Measurements from ENCODE around the gene SPEF2.
"Not testable (repeated sequence)": the region's sequence is repeated elsewhere in the genome, so short reads cannot be mapped to it uniquely, and the experiment has no call there.

SPEF2 gene

GRCh38 chr5:35854248-35854647 lies 236.6 kb downstream of the SPEF2 start:
- no peaks in the 10 kb centered on the region for H3K36me3 ChIP-seq
- no peak for TF ChIP-seq CTCF (IDR thresholded peaks at IDR 0.05)
- H3K27me3 ChIP-seq = no peaks in the 10 kb centered on the region
- no peak overlapping the region for H3K27ac ChIP-seq
- H3K4me1 ChIP-seq (ENCODE audit: control insufficient read depth in 1 of 2, insufficient read depth in 1 of 2, low read depth in 1 of 2, low read length in 1 of 2) = no peaks in the 10 kb centered on the region
- H3K4me3 ChIP-seq (ENCODE audit: low read depth in 1 of 2, low read length in 1 of 2) = no peak overlapping the region
- no peaks in the 10 kb centered on the region for H3K9me3 ChIP-seq

GRCh38 chr5:35855187-35855586 lies 237.5 kb downstream of the SPEF2 start:
- no peak overlapping the region for H3K4me3 ChIP-seq (ENCODE audit: low read depth in 1 of 2, low read length in 1 of 2)
- no peaks in the 10 kb centered on the region for H3K9me3 ChIP-seq
- no peak for TF ChIP-seq CTCF (IDR thresholded peaks at IDR 0.05)
- no peaks in the 10 kb centered on the region for H3K27me3 ChIP-seq
- H3K36me3 ChIP-seq = no peaks in the 10 kb centered on the region
- no peaks in the 10 kb centered on the region for H3K4me1 ChIP-seq (ENCODE audit: control insufficient read depth in 1 of 2, insufficient read depth in 1 of 2, low read depth in 1 of 2, low read length in 1 of 2)
- no peak overlapping the region for H3K27ac ChIP-seq

GRCh38 chr5:35856186-35856764 lies 238.6 kb downstream of the SPEF2 start:
- not testable (repeated sequence) for H3K27me3 ChIP-seq; H3K4me1 ChIP-seq (ENCODE audit: control insufficient read depth in 1 of 2, insufficient read depth in 1 of 2, low read depth in 1 of 2, low read length in 1 of 2); H3K36me3 ChIP-seq; H3K4me3 ChIP-seq (ENCODE audit: low read depth in 1 of 2, low read length in 1 of 2); H3K27ac ChIP-seq; H3K9me3 ChIP-seq

- Histone ChIP-seq H3K27me3 (no peaks in the 10 kb centered on the region), H3K4me3 (ENCODE audit: low read depth in 1 of 2, low read length in 1 of 2) (no peak within 1 kb of the TSS), H3K36me3 (no peaks in the 10 kb centered on the region), H3K4me1 (ENCODE audit: control insufficient read depth in 1 of 2, insufficient read depth in 1 of 2, low read depth in 1 of 2, low read length in 1 of 2) (no peaks in the 10 kb centered on the region), H3K9me3 (no peaks in the 10 kb centered on the region), H3K27ac (no peak within 1 kb of the TSS)
- TF ChIP-seq CTCF (IDR thresholded peaks at IDR 0.05) = no peak
These were observed 239.2 kb downstream of the SPEF2 start, which contains the start of gene IL7R for GRCh38 chr5:35856765-35857351. IL7R (plus strand) TSS chr5:35856891; CDS start chr5:35856978, 87 bp downstream.

GRCh38 chr5:35857606-35858205 lies 240.0 kb downstream of the SPEF2 start:
- Histone ChIP-seq H3K9me3 (no peaks in the 10 kb centered on the region), H3K27ac (no peak overlapping the region), H3K27me3 (no peaks in the 10 kb centered on the region), H3K4me1 (ENCODE audit: control insufficient read depth in 1 of 2, insufficient read depth in 1 of 2, low read depth in 1 of 2, low read length in 1 of 2) (no peaks in the 10 kb centered on the region), H3K36me3 (no peaks in the 10 kb centered on the region), H3K4me3 (ENCODE audit: low read depth in 1 of 2, low read length in 1 of 2) (no peak overlapping the region)
- no peak for TF ChIP-seq CTCF (IDR thresholded peaks at IDR 0.05)

- Histone ChIP-seq H3K9me3 (no peaks in the 10 kb centered on the region), H3K4me3 (ENCODE audit: low read depth in 1 of 2, low read length in 1 of 2) (no peak overlapping the region), H3K27ac (no peak overlapping the region), H3K27me3 (no peaks in the 10 kb centered on the region), H3K36me3 (no peaks in the 10 kb centered on the region), H3K4me1 (ENCODE audit: control insufficient read depth in 1 of 2, insufficient read depth in 1 of 2, low read depth in 1 of 2, low read length in 1 of 2) (no peaks in the 10 kb centered on the region)
- no peak for TF ChIP-seq CTCF (IDR thresholded peaks at IDR 0.05)
These were observed 241.5 kb downstream of the SPEF2 start for GRCh38 chr5:35859101-35859661.
